K562 (cell line): ENCODE data around the gene FAM174C. TPM values are rescaled to one million over a fixed set of nuclear protein-coding genes. Genes with fewer than 3 reads are reported as not detected.
A peak's percentile ranks its signal among the peaks of the same experiment; 100 is the strongest.

Source experiments
- ATAC-seq: fragments of 200-7000 bp; cut with Tn5 transposase; 3 replicates; pipeline ENCODE4 v1.9.1; 2020; ENCODE audit warnings: moderate library complexity
- BruUV-seq: library from RNA; stranded (reverse); fragments of 400-500 nt; replicated peaks from 2 replicates; lab custom pipeline; 2021; lab: Mats Ljungman, UMichigan
- CTCF ChIA-PET: fragments of 300-600 bp; formaldehyde crosslinking; extraction: SDS; loops from one replicate; lab custom pipeline; 2021; ENCODE audit warnings: low intra/inter-chr PET ratio; lab: Yijun Ruan, JAX
- POLR2A ChIA-PET: fragments of 300-600, 350-650 bp; sonication (Branson Sonifier 250); formaldehyde crosslinking; extraction: SDS; loops from one replicate; lab custom pipeline; 2021; ENCODE audit warnings: antibody characterized with exemption, inconsistent platforms; lab: Yijun Ruan, JAX
- DNase-seq, 4 experiments: peaks; one replicate each; pipeline versions ENCODE4 v3.0.0 to v3.0.0-alpha.2; 2011 to 2018; ENCODE audit warnings: low spot score in 3 of 4, mixed read lengths in 3 of 4; ENCODE audit errors: extremely low read depth in 1 of 4
- FAIRE-seq: peaks from 2 replicates; lab custom pipeline; 2011; peaks lifted over from hg19 to GRCh38; lab: Jason Lieb, UNC
- H2AFZ ChIP-seq: 2 replicates; pipeline ENCODE4 v1.6.0; 2011; ENCODE audit warnings: low read depth, low read length, control low read depth, inconsistent platforms
- H3K27ac ChIP-seq: fragments of 200-600 bp; 3 replicates; pipeline ENCODE4 v1.8.0; 2011; ENCODE audit warnings: low read depth, mild to moderate bottlenecking, control low read depth, inconsistent platforms, low read length, moderate library complexity, mixed read lengths; ENCODE audit errors: extremely low read depth
- H3K27me3 ChIP-seq, 2 experiments: fragments of 300-600 bp in 1 of 2; 2 replicates in 1 of 2; 3 replicates in 1 of 2; pipeline versions ENCODE4 v1.6.0 to v1.8.0; 2011; ENCODE audit warnings: inconsistent platforms in 2 of 2, low read length in 2 of 2, mild to moderate bottlenecking in 1 of 2, mixed read lengths in 1 of 2, moderate library complexity in 1 of 2; ENCODE audit not compliant: control insufficient read depth in 2 of 2, insufficient read depth in 2 of 2
- H3K36me3 ChIP-seq: fragments of 300-600 bp; 3 replicates; pipeline ENCODE4 v1.8.0; 2011; ENCODE audit warnings: mild to moderate bottlenecking, low read length, inconsistent platforms; ENCODE audit not compliant: control insufficient read depth, insufficient read depth
- H3K4me1 ChIP-seq, 2 experiments: fragments of 200-600 bp in 1 of 2; replicated peaks in 1 of 2; 2 replicates in 1 of 2; 3 replicates in 1 of 2; pipeline versions ENCODE4 v1.5.1 to v1.8.0; 2011; ENCODE audit warnings: inconsistent platforms in 2 of 2, low read length in 2 of 2, mild to moderate bottlenecking in 1 of 2, mixed read lengths in 1 of 2, moderate library complexity in 1 of 2; ENCODE audit not compliant: control insufficient read depth in 2 of 2, insufficient read depth in 2 of 2
- H3K4me2 ChIP-seq: 2 replicates; pipeline ENCODE4 v1.6.1; 2011; ENCODE audit warnings: low read length, control low read depth, inconsistent platforms, mixed read lengths; ENCODE audit not compliant: insufficient read depth
- H3K4me3 ChIP-seq: fragments of 200-600 bp; sonication (generic), shearing (Covaris generic); 2 replicates; pipeline ENCODE4 v1.5.1; 2016; ENCODE audit warnings: control low read depth, inconsistent platforms
- H3K79me2 ChIP-seq: fragments of 200-600 bp; 3 replicates; pipeline ENCODE4 v1.8.0; 2011; ENCODE audit warnings: low read length, inconsistent platforms; ENCODE audit not compliant: control insufficient read depth, insufficient read depth
- H3K9ac ChIP-seq, 2 experiments: 2 replicates each; pipeline versions ENCODE4 v1.6.0 to v1.6.1; 2011; ENCODE audit warnings: low read depth in 2 of 2, low read length in 2 of 2, control low read depth in 1 of 2, inconsistent platforms in 1 of 2, mild to moderate bottlenecking in 1 of 2, mixed read lengths in 1 of 2; ENCODE audit not compliant: insufficient read depth in 1 of 2
- H3K9me1 ChIP-seq: one replicate; pipeline ENCODE4 v1.6.0; 2011; ENCODE audit warnings: inconsistent platforms, mild to moderate bottlenecking, low read length, moderate library complexity; ENCODE audit not compliant: control insufficient read depth, insufficient read depth
- H3K9me3 ChIP-seq: replicated peaks from 2 replicates; pipeline ENCODE4 v1.5.1; 2011; ENCODE audit warnings: low read depth, low read length, inconsistent platforms; ENCODE audit not compliant: control insufficient read depth, insufficient read depth
- H4K20me1 ChIP-seq: replicated peaks from 2 replicates; pipeline ENCODE4 v1.6.1; 2011; ENCODE audit warnings: low read length, inconsistent platforms, mixed read lengths; ENCODE audit not compliant: control insufficient read depth, insufficient read depth
- CBX8 ChIP-seq: fragments of 200-600 bp; sonication (generic); IDR thresholded peaks from 2 replicates; pipeline ENCODE4 v1.6.1; 2012; ENCODE audit warnings: borderline replicate concordance, mixed run types, low read depth, mild to moderate bottlenecking, moderate library complexity, mixed read lengths, low read length, control low read depth, inconsistent platforms; ENCODE audit not compliant: poor library complexity, severe bottlenecking; ENCODE audit errors: extremely low read depth
- E2F6 ChIP-seq, 2 experiments: IDR thresholded peaks; 2 replicates each; pipeline ENCODE4 v1.6.1; 2011; ENCODE audit warnings: borderline replicate concordance in 1 of 2, control low read depth in 1 of 2, low read depth in 1 of 2, low read length in 1 of 2, mild to moderate bottlenecking in 1 of 2, mixed read lengths in 1 of 2, moderate library complexity in 1 of 2; ENCODE audit not compliant: insufficient read depth in 1 of 2, insufficient read length in 1 of 2, poor library complexity in 1 of 2, severe bottlenecking in 1 of 2; ENCODE audit errors: extremely low read depth in 1 of 2
- L3MBTL2 ChIP-seq: fragments of 450-650 bp; IDR thresholded peaks from 2 replicates; pipeline ENCODE4 v1.6.1; 2016; ENCODE audit warnings: mild to moderate bottlenecking, moderate library complexity
- MAX ChIP-seq: sonication (generic); formaldehyde crosslinking; IDR thresholded peaks from 2 replicates; pipeline ENCODE4 v1.9.0; 2022; ENCODE audit warnings: mild to moderate bottlenecking, missing genetic modification reagents
- MTA3 ChIP-seq: fragments of 450-650 bp; formaldehyde crosslinking; IDR thresholded peaks from 2 replicates; pipeline ENCODE4 v1.6.1; 2017; ENCODE audit warnings: mild to moderate bottlenecking, borderline replicate concordance
- OTX1 ChIP-seq: fragments of 450-650 bp; formaldehyde crosslinking; IDR thresholded peaks from 2 replicates; pipeline ENCODE4 v1.4.0; 2022; ENCODE audit warnings: mild to moderate bottlenecking
- RBFOX2 ChIP-seq: fragments of 200-400 bp; formaldehyde crosslinking; IDR thresholded peaks from 2 replicates; pipeline ENCODE4 v1.6.1; 2017; ENCODE audit warnings: low read depth, mild to moderate bottlenecking, low read length, moderate library complexity
- SMAD3 ChIP-seq: fragments of 450-650 bp; formaldehyde crosslinking; conservative IDR thresholded peaks from 2 replicates; pipeline ENCODE4 v1.4.0; 2020; ENCODE audit warnings: mild to moderate bottlenecking
- TOE1 ChIP-seq, 2 experiments: fragments of 450-650 bp in 1 of 2; sonication (generic) in 1 of 2; formaldehyde crosslinking in 1 of 2; IDR thresholded peaks; 2 replicates each; pipeline versions ENCODE4 v1.7.1 to v1.8.0; 2016 to 2022; ENCODE audit warnings: borderline replicate concordance in 2 of 2, mild to moderate bottlenecking in 2 of 2, antibody characterized with exemption in 1 of 2, inconsistent platforms in 1 of 2, low read depth in 1 of 2, missing genetic modification reagents in 1 of 2, moderate library complexity in 1 of 2
- ZNF431 ChIP-seq: sonication (generic); formaldehyde crosslinking; IDR thresholded peaks from 2 replicates; pipeline ENCODE4 v1.8.0; 2022; ENCODE audit warnings: mild to moderate bottlenecking, missing genetic modification reagents
- WGBS: fragments of 100-300 bp; shearing (Covaris generic); methylation state at CpG from one replicate; pipeline ENCODE4 v1.1.6; 2016; ENCODE audit warnings: low coverage, mixed read lengths; ENCODE audit not compliant: insufficient coverage; ENCODE audit errors: missing lambda C conversion rate; 5-methylcytosine and 5-hydroxymethylcytosine counted together
- in situ Hi-C: fragments of 300-500 bp; cut with MboI; formaldehyde crosslinking; loops from 4 replicates; pipeline ENCODE4 v1.15.0; 2018; ENCODE audit warnings: inconsistent platforms, mixed read lengths
- intact Hi-C: fragments of 100-400 bp; cut with micrococcal nuclease; formaldehyde crosslinking; loops from 2 replicates; pipeline ENCODE4 v1.14.2; 2022
- polyA plus RNA-seq, 8 experiments: library from polyadenylated mRNA; depleted of rRNA in 4 of 8; stranded (reverse) in 5 of 8; unstranded in 3 of 8; fragments of >200 nt; fragmentation: Nextera tagmentation in 2 of 8; fragmentation: Illumina TruSeq in 1 of 8; extraction: Ambion mirVana in 2 of 8; extraction: Trizol in 1 of 8; gene quantifications; 2 replicates each; pipeline versions ENCODE4 v1.2.1 to v1.2.3, GENCODE V29; 2011 to 2014; ENCODE audit warnings: inconsistent platforms in 1 of 8, missing spikeins in 1 of 8
- total RNA-seq, 7 experiments: library from RNA; depleted of rRNA in 6 of 7; stranded (reverse); fragments of >200 nt in 6 of 7; fragmentation: Illumina TruSeq in 2 of 7; extraction: Trizol in 2 of 7; gene quantifications; 2 replicates each; pipeline versions ENCODE4 v1.2.1 to v1.2.3, GENCODE V29; 2011 to 2021; ENCODE audit warnings: low replicate concordance in 1 of 7
- TF ChIP-seq, protein P1 (sequence below), 2 experiments: fragments of 450-650 bp; IDR thresholded peaks; 2 replicates each; pipeline ENCODE4 v1.6.1; 2018; ENCODE audit warnings: mild to moderate bottlenecking in 2 of 2, low read depth in 1 of 2; ENCODE audit not compliant: partially characterized antibody in 2 of 2

Gene FAM174C
- total and polyA plus RNA-seq, 9 of the 15 experiments (the other 6 are each of a cell fraction or from before 2014, with no cell fraction given): 0.66 to 89.6 (median 20.3) TPM

DNA sequence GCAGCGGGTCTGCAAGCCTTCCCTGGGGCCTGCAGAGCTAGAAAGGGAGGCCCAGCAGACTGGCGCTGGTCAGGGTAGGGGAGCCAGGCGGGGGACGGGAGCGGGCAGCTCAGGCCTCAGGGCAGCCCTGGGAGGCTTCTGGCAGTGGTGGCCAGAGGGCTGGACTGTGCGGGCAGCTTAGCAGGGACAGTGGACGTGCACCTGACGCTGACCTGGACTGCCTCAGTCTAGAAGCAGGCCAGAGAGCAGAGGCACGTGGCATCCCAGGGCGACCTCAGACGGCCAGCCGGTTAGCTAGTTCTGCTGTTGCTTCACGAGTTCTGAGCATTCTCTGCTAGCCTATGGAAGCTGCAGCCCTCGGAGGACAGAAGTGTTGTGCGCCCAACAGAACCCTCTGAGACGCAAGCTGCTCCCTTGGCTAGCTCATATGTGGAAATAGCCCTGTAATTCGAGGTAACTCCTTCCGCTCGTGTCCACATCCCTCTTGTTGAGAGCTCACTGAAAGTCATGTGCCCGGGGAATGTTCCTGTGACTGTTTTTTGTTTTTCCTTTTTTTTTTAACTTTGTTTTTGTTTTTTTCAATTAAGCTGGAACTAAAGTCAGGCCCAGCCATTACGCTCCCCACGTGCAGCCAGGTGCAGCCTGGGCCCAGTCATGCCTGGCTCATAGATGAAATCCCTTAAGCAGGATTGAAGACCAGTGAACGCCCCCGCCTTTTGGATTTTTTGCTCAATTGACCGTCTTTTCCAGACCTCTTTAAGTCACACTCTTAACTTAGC, 1.9 kb upstream of the FAM174C start:
- peak overlapping the region; percentile 68 for H3K4me3 ChIP-seq
- no peak overlapping the region for H2AFZ ChIP-seq
- no peaks in the 10 kb centered on the region for H3K9me1 ChIP-seq
- H4K20me1 ChIP-seq: peaks cover 26% of the 10 kb centered on the region
- H3K4me2 ChIP-seq: peak overlapping the region; percentile 93
- peaks cover 71% of the 10 kb centered on the region for H3K36me3 ChIP-seq
- H3K4me1 ChIP-seq: peaks cover 62 to 92% of the 10 kb centered on the region in 2 experiments
- DNase-seq: peak in 1 of 4 experiments; percentile 39
- no peak for ATAC-seq
- WGBS: 63% methylated on average over 25 of the region's 25 CpGs
- peak; percentile 29 for FAIRE-seq
- H3K27me3 ChIP-seq: no peaks in the 10 kb centered on the region
- in situ Hi-C loops (no loop called here), intact Hi-C loops (loop anchor here (10.0 kb wide), 1 partner anchor 171 kb away; no protein-coding TSS in a partner anchor)
- CTCF ChIA-PET: no interaction called here
- H3K9me3 ChIP-seq: no peaks in the 10 kb centered on the region
- peak overlapping the region; percentile 92 for H3K27ac ChIP-seq
- H3K79me2 ChIP-seq: peaks cover 78% of the 10 kb centered on the region
- POLR2A ChIA-PET: interaction anchor here (0.6 to 2.8 kb wide), 13 partner anchors 9 to 474 kb away, joined by 3 to 14 read pairs (median 3); no protein-coding TSS in a partner anchor
- H3K9ac ChIP-seq: peak overlapping the region; percentile 90 to 92
- no TSS peak for BruUV-seq
- TF ChIP-seq MTA3: peak; percentile 23; the same call in 1 of the 2 replicates
- peak; percentile 74 for TF ChIP-seq SMAD3
- 0 out of 2 replicates have a peak, but pooled peaks have one; percentile 40 for TF ChIP-seq ZNF431 (CRISPR knock-in tag)
- peak; percentile 70; the same call in 1 of the 2 replicates for TF ChIP-seq MAX (CRISPR knock-in tag)
- TF ChIP-seq RBFOX2: peak; percentile 54
- TF ChIP-seq TOE1 (IDR thresholded peaks at IDR 0.05; ENCODE audit: borderline replicate concordance): no peak
- no peak for TF ChIP-seq TOE1 (CRISPR knock-in tag; IDR thresholded peaks at IDR 0.05; ENCODE audit: borderline replicate concordance, low read depth)
- peak; percentile 41 to 76 for TF ChIP-seq E2F6 (IDR thresholded peaks at IDR 0.05; ENCODE audit: borderline replicate concordance in 1 of 2, extremely low read depth in 1 of 2, insufficient read depth in 1 of 2, insufficient read length in 1 of 2, low read depth in 1 of 2, low read length in 1 of 2, poor library complexity in 1 of 2, severe bottlenecking in 1 of 2)
- TF ChIP-seq, protein P1, sequence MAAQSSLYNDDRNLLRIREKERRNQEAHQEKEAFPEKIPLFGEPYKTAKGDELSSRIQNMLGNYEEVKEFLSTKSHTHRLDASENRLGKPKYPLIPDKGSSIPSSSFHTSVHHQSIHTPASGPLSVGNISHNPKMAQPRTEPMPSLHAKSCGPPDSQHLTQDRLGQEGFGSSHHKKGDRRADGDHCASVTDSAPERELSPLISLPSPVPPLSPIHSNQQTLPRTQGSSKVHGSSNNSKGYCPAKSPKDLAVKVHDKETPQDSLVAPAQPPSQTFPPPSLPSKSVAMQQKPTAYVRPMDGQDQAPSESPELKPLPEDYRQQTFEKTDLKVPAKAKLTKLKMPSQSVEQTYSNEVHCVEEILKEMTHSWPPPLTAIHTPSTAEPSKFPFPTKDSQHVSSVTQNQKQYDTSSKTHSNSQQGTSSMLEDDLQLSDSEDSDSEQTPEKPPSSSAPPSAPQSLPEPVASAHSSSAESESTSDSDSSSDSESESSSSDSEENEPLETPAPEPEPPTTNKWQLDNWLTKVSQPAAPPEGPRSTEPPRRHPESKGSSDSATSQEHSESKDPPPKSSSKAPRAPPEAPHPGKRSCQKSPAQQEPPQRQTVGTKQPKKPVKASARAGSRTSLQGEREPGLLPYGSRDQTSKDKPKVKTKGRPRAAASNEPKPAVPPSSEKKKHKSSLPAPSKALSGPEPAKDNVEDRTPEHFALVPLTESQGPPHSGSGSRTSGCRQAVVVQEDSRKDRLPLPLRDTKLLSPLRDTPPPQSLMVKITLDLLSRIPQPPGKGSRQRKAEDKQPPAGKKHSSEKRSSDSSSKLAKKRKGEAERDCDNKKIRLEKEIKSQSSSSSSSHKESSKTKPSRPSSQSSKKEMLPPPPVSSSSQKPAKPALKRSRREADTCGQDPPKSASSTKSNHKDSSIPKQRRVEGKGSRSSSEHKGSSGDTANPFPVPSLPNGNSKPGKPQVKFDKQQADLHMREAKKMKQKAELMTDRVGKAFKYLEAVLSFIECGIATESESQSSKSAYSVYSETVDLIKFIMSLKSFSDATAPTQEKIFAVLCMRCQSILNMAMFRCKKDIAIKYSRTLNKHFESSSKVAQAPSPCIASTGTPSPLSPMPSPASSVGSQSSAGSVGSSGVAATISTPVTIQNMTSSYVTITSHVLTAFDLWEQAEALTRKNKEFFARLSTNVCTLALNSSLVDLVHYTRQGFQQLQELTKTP (IDR thresholded peaks at IDR 0.05; ENCODE audit: low read depth in 1 of 2, partially characterized antibody in 2 of 2): peak in 1 of 2 experiments; percentile 36
- no peak for TF ChIP-seq CBX8
- peak; percentile 42; the same call in 1 of the 2 replicates for TF ChIP-seq L3MBTL2
- TF ChIP-seq OTX1 (CRISPR knock-in tag): 0 out of 2 replicates have a peak, but pooled peaks have one; percentile 81
